T-helper 2 cell treated with Interferon-gamma antibody and Interleukin-4, amounts not matched to agents 5 μg/mL and 100 μg/mL, for 36 hours (primary cell): ENCODE measurements around the gene SMU1.

Experiments used
- DNase-seq: peaks from one replicate; pipeline ENCODE4 v3.0.0; 2021; ENCODE audit warnings: low spot score
- H3K27ac Mint-ChIP-seq: one replicate; pipeline ENCODE4 v1.8.0; 2021; ENCODE audit warnings: mild to moderate bottlenecking, mixed read lengths
- H3K27me3 Mint-ChIP-seq: one replicate; pipeline ENCODE4 v1.8.0; 2021; ENCODE audit warnings: low read depth, mixed read lengths
- H3K36me3 Mint-ChIP-seq: one replicate; pipeline ENCODE4 v1.8.0; 2021; ENCODE audit warnings: low read depth, mixed read lengths
- H3K4me1 Mint-ChIP-seq: one replicate; pipeline ENCODE4 v1.8.0; 2021; ENCODE audit warnings: low read depth, mixed read lengths
- H3K4me3 Mint-ChIP-seq: one replicate; pipeline ENCODE4 v1.8.0; 2022; ENCODE audit warnings: mild to moderate bottlenecking, moderate library complexity, mixed read lengths
- H3K9me3 Mint-ChIP-seq: one replicate; pipeline ENCODE4 v1.8.0; 2021; ENCODE audit warnings: mixed read lengths

SMU1 gene

DNA sequence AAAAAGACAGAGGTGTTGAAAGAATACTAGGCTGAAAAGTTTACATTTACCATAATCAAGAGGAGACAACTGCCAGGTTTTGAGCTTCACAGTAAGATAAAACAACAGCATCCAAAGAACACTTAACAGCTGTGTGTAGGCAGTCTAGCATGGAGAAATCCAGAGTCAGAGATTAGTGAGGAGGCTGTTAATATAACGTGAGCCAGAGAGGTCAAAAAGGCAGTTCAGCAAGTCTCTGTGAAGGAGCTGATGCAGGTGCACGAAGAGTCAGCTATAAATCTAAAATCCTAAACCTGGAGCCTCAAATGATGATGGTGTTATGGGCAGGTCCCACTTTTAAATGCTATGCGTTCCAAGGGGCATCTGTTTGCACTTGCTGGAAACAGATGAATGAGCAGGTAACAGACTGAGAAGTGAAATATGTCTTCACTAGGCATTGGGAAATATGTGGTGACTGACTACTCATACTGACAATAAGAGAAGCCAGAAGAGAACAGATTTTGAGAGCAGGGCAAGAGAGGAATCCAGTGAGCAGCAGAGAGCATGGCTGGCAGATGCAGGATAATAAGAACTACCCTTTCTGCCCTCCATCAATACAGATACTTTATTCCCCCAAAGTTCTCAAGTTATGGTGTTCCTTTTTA is 83.8 kb downstream of the SMU1 start:
- peaks cover 7% of the 10 kb centered on the region for H3K4me1 Mint-ChIP-seq
- no peak overlapping the region for H3K27ac Mint-ChIP-seq

DNA sequence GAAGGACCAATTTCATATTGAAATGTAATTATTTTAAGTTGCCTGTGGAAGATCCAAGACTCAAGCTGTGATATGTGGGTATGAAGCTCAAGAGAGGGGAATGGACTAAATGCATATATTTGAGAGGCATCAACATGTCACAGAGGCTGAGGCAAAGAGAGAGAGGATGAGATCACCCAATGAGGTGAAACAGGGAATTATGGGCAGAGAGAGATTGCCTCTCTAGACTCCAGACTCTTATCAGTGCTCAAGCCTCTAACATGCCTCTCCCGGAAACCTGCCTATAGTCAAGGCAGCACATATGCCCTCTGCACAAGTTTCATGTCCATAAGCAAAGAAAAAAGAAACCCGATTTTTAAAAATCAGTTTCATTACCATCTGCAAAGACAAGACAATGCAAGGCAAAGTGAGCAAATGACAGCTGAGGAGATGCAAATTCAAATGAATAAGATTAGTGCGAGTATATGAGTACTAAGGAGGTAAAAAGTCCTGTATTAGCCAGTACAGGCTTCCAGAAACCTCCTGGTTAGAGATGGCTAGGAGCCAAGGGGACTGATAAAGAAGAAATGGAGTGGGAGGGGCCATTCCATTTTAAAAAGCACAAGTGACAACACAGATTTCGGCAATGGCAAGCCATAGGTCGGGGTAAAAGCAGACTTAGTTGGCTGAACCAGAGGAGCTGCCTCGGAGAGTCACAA is 84.4 kb downstream of the SMU1 start:
- Mint-ChIP-seq H3K27ac (no peak overlapping the region), H3K27me3 (no peaks in the 10 kb centered on the region), H3K4me1 (peaks cover 7% of the 10 kb centered on the region), H3K36me3 (peaks cover 45% of the 10 kb centered on the region), H3K4me3 (no peak overlapping the region), H3K9me3 (no peaks in the 10 kb centered on the region)
- DNase-seq: no peak

More for the DNA sequence above, 83.8 kb downstream of the SMU1 start:
- H3K36me3 Mint-ChIP-seq: peaks cover 46% of the 10 kb centered on the region
- H3K9me3 Mint-ChIP-seq: no peaks in the 10 kb centered on the region
- no peaks in the 10 kb centered on the region for H3K27me3 Mint-ChIP-seq
- no peak for DNase-seq
- no peak overlapping the region for H3K4me3 Mint-ChIP-seq
